Tibial nerve (tissue), 4 donors: ENCODE measurements around the gene DPRX.

Experiments used
- EP300 ChIP-seq, 2 donors: sonication (generic); formaldehyde crosslinking; IDR thresholded peaks; one replicate each; pipeline ENCODE4 v1.6.1; 2017; ENCODE audit warnings: antibody characterized with exemption in 2 of 2, mild to moderate bottlenecking in 1 of 2
- POLR2A ChIP-seq, 2 donors: fragments of 450-650 bp; IDR thresholded peaks; one replicate each; pipeline ENCODE4 v1.6.1; 2017; ENCODE audit warnings: antibody characterized with exemption in 2 of 2, mild to moderate bottlenecking in 2 of 2, moderate library complexity in 2 of 2
- TF ChIP-seq, protein P1 (sequence below), 5 experiments: fragments of 200-600 bp in 3 of 5; fragments of 450-650 bp in 2 of 5; sonication (generic) in 3 of 5; IDR thresholded peaks; one replicate each; pipeline ENCODE4 v1.5.1; 2016 to 2019; ENCODE audit warnings: antibody characterized with exemption in 5 of 5, mild to moderate bottlenecking in 3 of 5, moderate library complexity in 2 of 5

DNA sequence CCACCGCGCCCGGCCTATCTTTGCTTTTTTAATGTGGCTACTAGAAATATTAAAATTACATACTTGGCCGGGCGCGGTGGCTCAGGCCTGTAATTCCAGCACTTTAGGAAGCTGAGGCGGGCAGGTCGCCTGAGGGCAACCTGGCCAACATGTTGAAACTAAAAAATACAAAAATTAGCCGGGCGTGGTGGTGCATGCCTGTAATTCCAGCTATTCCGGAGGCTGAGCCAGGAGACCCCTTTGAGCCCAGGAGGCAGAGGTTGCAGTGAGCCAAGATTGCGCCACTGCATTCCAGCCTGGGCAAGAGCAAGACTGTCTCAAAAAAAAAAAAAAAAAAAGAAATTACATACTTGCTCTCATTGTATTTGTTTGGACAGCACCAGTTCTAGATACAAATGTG lies 34.8 kb upstream of the DPRX start:
- no peak for TF ChIP-seq POLR2A (IDR thresholded peaks at IDR 0.05)
- TF ChIP-seq, protein P1, sequence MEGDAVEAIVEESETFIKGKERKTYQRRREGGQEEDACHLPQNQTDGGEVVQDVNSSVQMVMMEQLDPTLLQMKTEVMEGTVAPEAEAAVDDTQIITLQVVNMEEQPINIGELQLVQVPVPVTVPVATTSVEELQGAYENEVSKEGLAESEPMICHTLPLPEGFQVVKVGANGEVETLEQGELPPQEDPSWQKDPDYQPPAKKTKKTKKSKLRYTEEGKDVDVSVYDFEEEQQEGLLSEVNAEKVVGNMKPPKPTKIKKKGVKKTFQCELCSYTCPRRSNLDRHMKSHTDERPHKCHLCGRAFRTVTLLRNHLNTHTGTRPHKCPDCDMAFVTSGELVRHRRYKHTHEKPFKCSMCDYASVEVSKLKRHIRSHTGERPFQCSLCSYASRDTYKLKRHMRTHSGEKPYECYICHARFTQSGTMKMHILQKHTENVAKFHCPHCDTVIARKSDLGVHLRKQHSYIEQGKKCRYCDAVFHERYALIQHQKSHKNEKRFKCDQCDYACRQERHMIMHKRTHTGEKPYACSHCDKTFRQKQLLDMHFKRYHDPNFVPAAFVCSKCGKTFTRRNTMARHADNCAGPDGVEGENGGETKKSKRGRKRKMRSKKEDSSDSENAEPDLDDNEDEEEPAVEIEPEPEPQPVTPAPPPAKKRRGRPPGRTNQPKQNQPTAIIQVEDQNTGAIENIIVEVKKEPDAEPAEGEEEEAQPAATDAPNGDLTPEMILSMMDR (IDR thresholded peaks at IDR 0.05), result no peak
- no peak for TF ChIP-seq EP300 (IDR thresholded peaks at IDR 0.05)
